ENCODE results near the gene DAGLB.

The DAGLB gene

GRCh38 chr7:6440381-6440780 is 7.4 kb downstream of the DAGLB start:
- Histone ChIP-seq H4K20me1 (ENCODE audit: insufficient read depth, low read length) (no peaks in the 10 kb centered on the region), H3K4me3 (ENCODE audit: low read depth, low read length, poor library complexity, severe bottlenecking) (no peak overlapping the region), H3K79me2 (ENCODE audit: insufficient read depth, low read length) (no peaks in the 10 kb centered on the region; the same call in 1 of the 2 replicates), H3K27ac (ENCODE audit: low read depth, low read length, poor library complexity, severe bottlenecking) (no peak overlapping the region), H3K36me3 (ENCODE audit: insufficient read depth, low read length) (peaks cover 40% of the 10 kb centered on the region), H2AFZ (ENCODE audit: low read length) (no peak overlapping the region), H3K9me3 (ENCODE audit: low read length) (no peaks in the 10 kb centered on the region), H3K9me2 (ENCODE audit: low read depth, low read length) (no peaks in the 10 kb centered on the region), H3K9ac (ENCODE audit: low read length) (no peak overlapping the region), H3K27me3 (ENCODE audit: insufficient read depth, low read length) (no peaks in the 10 kb centered on the region), H3K4me1 (ENCODE audit: insufficient read depth, low read length, severe bottlenecking) (peaks cover 17% of the 10 kb centered on the region), H3K4me2 (ENCODE audit: low read length) (no peak overlapping the region), H3F3A (ENCODE audit: insufficient read depth, low read length) (no peaks in the 10 kb centered on the region)
- TF ChIP-seq EZH2 (IDR thresholded peaks at IDR 0.05; ENCODE audit: borderline replicate concordance, low read length), result no peak

GRCh38 chr7:6438427-6438826 is 9.3 kb downstream of the DAGLB start:
- no peaks in the 10 kb centered on the region for H3K9me2 ChIP-seq (ENCODE audit: low read depth, low read length)
- H3K9ac ChIP-seq (ENCODE audit: low read length), result no peak overlapping the region
- H3K27me3 ChIP-seq (ENCODE audit: insufficient read depth, low read length), result no peaks in the 10 kb centered on the region
- H3K79me2 ChIP-seq (ENCODE audit: insufficient read depth, low read length), result no peaks in the 10 kb centered on the region; the same call in 1 of the 2 replicates
- H3K4me1 ChIP-seq (ENCODE audit: insufficient read depth, low read length, severe bottlenecking), result peaks cover 17% of the 10 kb centered on the region
- H3K36me3 ChIP-seq (ENCODE audit: insufficient read depth, low read length), result peaks cover 39% of the 10 kb centered on the region
- H3F3A ChIP-seq (ENCODE audit: insufficient read depth, low read length), result no peaks in the 10 kb centered on the region
- no peaks in the 10 kb centered on the region for H4K20me1 ChIP-seq (ENCODE audit: insufficient read depth, low read length)
- H3K9me3 ChIP-seq (ENCODE audit: low read length), result no peaks in the 10 kb centered on the region
- no peak overlapping the region for H3K4me3 ChIP-seq (ENCODE audit: low read depth, low read length, poor library complexity, severe bottlenecking)
- H2AFZ ChIP-seq (ENCODE audit: low read length), result no peak overlapping the region
- TF ChIP-seq EZH2 (IDR thresholded peaks at IDR 0.05; ENCODE audit: borderline replicate concordance, low read length) (no peak), CTCF (IDR thresholded peaks at IDR 0.05; ENCODE audit: low read length) (no peak)
- H3K27ac ChIP-seq (ENCODE audit: low read depth, low read length, poor library complexity, severe bottlenecking), result no peak overlapping the region
- no peak overlapping the region for H3K4me2 ChIP-seq (ENCODE audit: low read length)

- TF ChIP-seq EZH2 (IDR thresholded peaks at IDR 0.05; ENCODE audit: borderline replicate concordance, low read length) (no peak), CTCF (IDR thresholded peaks at IDR 0.05; ENCODE audit: low read length) (no peak)
- Histone ChIP-seq H3F3A (ENCODE audit: insufficient read depth, low read length) (no peaks in the 10 kb centered on the region), H3K4me1 (ENCODE audit: insufficient read depth, low read length, severe bottlenecking) (peaks cover 17% of the 10 kb centered on the region), H3K9me3 (ENCODE audit: low read length) (no peaks in the 10 kb centered on the region), H4K20me1 (ENCODE audit: insufficient read depth, low read length) (no peaks in the 10 kb centered on the region), H3K79me2 (ENCODE audit: insufficient read depth, low read length) (no peaks in the 10 kb centered on the region; the same call in 1 of the 2 replicates), H3K27ac (ENCODE audit: low read depth, low read length, poor library complexity, severe bottlenecking) (no peak overlapping the region), H2AFZ (ENCODE audit: low read length) (no peak overlapping the region), H3K9ac (ENCODE audit: low read length) (no peak overlapping the region), H3K36me3 (ENCODE audit: insufficient read depth, low read length) (peaks cover 38% of the 10 kb centered on the region), H3K4me3 (ENCODE audit: low read depth, low read length, poor library complexity, severe bottlenecking) (no peak overlapping the region), H3K4me2 (ENCODE audit: low read length) (no peak overlapping the region), H3K9me2 (ENCODE audit: low read depth, low read length) (no peaks in the 10 kb centered on the region), H3K27me3 (ENCODE audit: insufficient read depth, low read length) (no peaks in the 10 kb centered on the region)
Observed at GRCh38 chr7:6437251-6437650, 10.5 kb downstream of the DAGLB start.

- peaks cover 32% of the 10 kb centered on the region; the same call in 1 of the 2 replicates for H3K36me3 ChIP-seq (ENCODE audit: insufficient read depth, low read length)
- H4K20me1 ChIP-seq (ENCODE audit: insufficient read depth, low read length), result no peaks in the 10 kb centered on the region
- peak overlapping the region; percentile 34 for H3K27ac ChIP-seq (ENCODE audit: low read depth, low read length, poor library complexity, severe bottlenecking)
- H2AFZ ChIP-seq (ENCODE audit: low read length), result no peak overlapping the region
- no peak overlapping the region for H3K4me3 ChIP-seq (ENCODE audit: low read depth, low read length, poor library complexity, severe bottlenecking)
- 0 out of 2 replicates have a peak overlapping the region, but pooled peaks have one; percentile 14 for H3K4me2 ChIP-seq (ENCODE audit: low read length)
- H3K9me2 ChIP-seq (ENCODE audit: low read depth, low read length), result no peaks in the 10 kb centered on the region
- H3K27me3 ChIP-seq (ENCODE audit: insufficient read depth, low read length), result no peaks in the 10 kb centered on the region
- no peak overlapping the region for H3K9ac ChIP-seq (ENCODE audit: low read length)
- no peaks in the 10 kb centered on the region for H3K9me3 ChIP-seq (ENCODE audit: low read length)
- no peaks in the 10 kb centered on the region for H3F3A ChIP-seq (ENCODE audit: insufficient read depth, low read length)
- no peaks in the 10 kb centered on the region for H3K79me2 ChIP-seq (ENCODE audit: insufficient read depth, low read length)
- H3K4me1 ChIP-seq (ENCODE audit: insufficient read depth, low read length, severe bottlenecking), result peaks cover 17% of the 10 kb centered on the region
- TF ChIP-seq CTCF (IDR thresholded peaks at IDR 0.05; ENCODE audit: low read length), result no peak
- TF ChIP-seq EZH2 (IDR thresholded peaks at IDR 0.05; ENCODE audit: borderline replicate concordance, low read length), result no peak
Observed at GRCh38 chr7:6436385-6436685, 11.4 kb downstream of the DAGLB start.

All from OCI-LY1 (cell line).